Measurements from ENCODE around the gene MT1E. TPM values are rescaled to one million over a fixed set of nuclear protein-coding genes. Genes with fewer than 3 reads are reported as not detected.
A peak's percentile ranks its signal among the peaks of the same experiment; 100 is the strongest.

Gene MT1E
- total and polyA plus RNA-seq, 2 of the 13 experiments (the other 11 are each of a cell fraction or from before 2014, with no cell fraction given) = 110 to 1,072 TPM

GRCh38 chr16:56608043-56608875, 17.3 kb upstream of the MT1E start, which contains the start of gene MT2A (continued):
- peak; percentile 48; the same call in 1 of the 2 replicates for TF ChIP-seq AHDC1 (CRISPR knock-in tag; IDR thresholded peaks at IDR 0.05; ENCODE audit: borderline replicate concordance)
- no peak; the same call in none of the 2 replicates for TF ChIP-seq ERF (CRISPR knock-in tag; IDR thresholded peaks at IDR 0.05)
- no peak for TF ChIP-seq PITX1 (CRISPR knock-in tag; IDR thresholded peaks at IDR 0.05)
- TF ChIP-seq KMT2A (CRISPR knock-in tag; IDR thresholded peaks at IDR 0.05) = peak; percentile 67; the same call in 1 of the 2 replicates
- TF ChIP-seq ETV5 (CRISPR knock-in tag; IDR thresholded peaks at IDR 0.05; ENCODE audit: borderline replicate concordance) = peak; percentile 41; the same call in 1 of the 2 replicates
- no peak for TF ChIP-seq HHEX (CRISPR knock-in tag; IDR thresholded peaks at IDR 0.05)
- TF ChIP-seq HOXA3 (CRISPR knock-in tag; IDR thresholded peaks at IDR 0.05) = peak; percentile 89
- no peak for TF ChIP-seq ZNF12 (CRISPR knock-in tag; IDR thresholded peaks at IDR 0.05)
- no peak for TF ChIP-seq ZNF549 (CRISPR knock-in tag; IDR thresholded peaks at IDR 0.05)
- peak in 1 of 2 experiments; percentile 59; a peak in 1 of 4 replicates for TF ChIP-seq REST (IDR thresholded peaks at IDR 0.05; ENCODE audit: borderline replicate concordance in 1 of 2, low read depth in 1 of 2, low read length in 2 of 2)
- peak; percentile 84; the same call in 1 of the 2 replicates for TF ChIP-seq ZNF670 (CRISPR knock-in tag; IDR thresholded peaks at IDR 0.05; ENCODE audit: borderline replicate concordance)
- peak; percentile 75; the same call in 1 of the 2 replicates for TF ChIP-seq ZNF275 (CRISPR knock-in tag; IDR thresholded peaks at IDR 0.05; ENCODE audit: borderline replicate concordance)
- no peak for TF ChIP-seq ZNF274 (CRISPR knock-in tag; IDR thresholded peaks at IDR 0.05)
- TF ChIP-seq NFYB (CRISPR knock-in tag; IDR thresholded peaks at IDR 0.05) = no peak
- TF ChIP-seq THRA (CRISPR knock-in tag; IDR thresholded peaks at IDR 0.05; ENCODE audit: borderline replicate concordance) = no peak; the same call in 1 of the 2 replicates

Data from HepG2 (cell line).